HG03159 (cell line): Measurements from ENCODE around the gene RAB10.
A peak's percentile ranks its signal among the peaks of the same experiment; 100 is the strongest.
"Not testable (repeated sequence)": the region's sequence is repeated elsewhere in the genome, so short reads cannot be mapped to it uniquely, and the experiment has no call there.

Experiments
- ATAC-seq: cut with Tn5 transposase; IDR thresholded peaks from one replicate; pipeline ENCODE4 v1.9.1; 2021; ENCODE audit warnings: mild to moderate bottlenecking, moderate library complexity; ENCODE audit not compliant: unreplicated experiment

Gene RAB10

GRCh38 chr2:26033818-26034636, at the start of gene RAB10:
RAB10 (plus strand) TSS chr2:26034084; CDS start chr2:26034609, 525 bp downstream.
- ATAC-seq: peak; percentile 90

- ATAC-seq: no peak
Measured at GRCh38 chr2:25988134-25988533, 45.8 kb upstream of the RAB10 start.

DNA sequence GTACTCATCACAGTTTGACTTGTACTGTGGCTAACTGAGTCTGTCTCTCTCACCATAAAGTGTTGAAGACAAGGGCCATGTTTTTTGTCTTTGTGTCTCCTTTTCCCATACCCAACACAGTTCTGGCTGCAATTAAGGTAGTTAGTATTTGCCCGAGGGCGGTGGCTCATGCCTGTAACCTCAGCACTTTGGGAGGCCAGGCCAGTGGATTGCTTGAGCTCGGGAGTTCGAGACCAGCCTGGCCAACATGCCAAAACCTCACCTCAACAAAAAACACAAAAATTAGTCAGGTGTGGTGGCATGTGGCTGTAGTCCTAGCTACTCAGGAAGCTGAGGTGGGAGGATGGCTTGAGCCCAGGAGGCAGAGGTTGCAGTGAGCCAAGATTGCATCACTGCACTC, 44.7 kb upstream of the RAB10 start:
- no peak for ATAC-seq

DNA sequence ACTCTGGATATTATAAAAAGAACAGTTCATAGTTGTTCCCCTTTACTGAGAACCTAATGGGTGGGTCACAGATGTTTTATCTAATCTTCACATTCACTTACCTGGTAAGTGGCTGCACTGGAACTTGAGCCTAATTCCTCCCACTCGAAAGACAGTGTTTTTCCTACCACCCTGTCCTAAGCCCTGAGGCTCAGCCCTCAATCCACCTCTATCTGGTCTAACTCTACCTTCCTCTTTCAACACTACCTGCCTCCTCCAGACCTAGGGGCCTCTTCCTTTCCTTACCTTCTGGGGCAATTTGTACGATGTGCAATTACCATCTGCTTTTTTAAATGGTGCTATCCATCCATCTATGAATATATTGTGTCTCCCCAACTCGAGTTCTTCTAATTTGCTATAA, 41.9 kb upstream of the RAB10 start:
- no peak for ATAC-seq

- no peak for ATAC-seq
Measured at GRCh38 chr2:25992556-25992955, 41.3 kb upstream of the RAB10 start.

- ATAC-seq: no peak
Measured at GRCh38 chr2:25993049-25993448, 40.8 kb upstream of the RAB10 start.

DNA sequence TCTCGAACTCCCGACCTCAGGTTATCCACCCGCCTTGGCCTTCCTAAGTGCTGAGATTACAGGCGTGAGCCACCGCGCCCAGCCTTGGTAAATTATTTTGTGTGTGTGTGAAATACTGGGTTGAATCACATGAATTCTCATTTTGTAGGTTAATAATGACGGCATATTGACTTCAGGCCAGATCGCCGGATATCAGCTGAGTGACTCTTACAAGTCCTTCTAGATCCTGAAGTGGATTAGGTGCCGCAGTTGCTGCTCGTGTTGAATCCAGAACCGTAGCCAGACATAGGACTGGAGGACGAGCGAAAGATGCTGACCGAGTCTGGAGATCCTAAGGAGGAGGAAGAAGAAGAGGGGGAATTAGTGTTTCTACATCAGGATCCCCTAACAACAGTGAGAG, 39.4 kb upstream of the RAB10 start:
- ATAC-seq: no peak

DNA sequence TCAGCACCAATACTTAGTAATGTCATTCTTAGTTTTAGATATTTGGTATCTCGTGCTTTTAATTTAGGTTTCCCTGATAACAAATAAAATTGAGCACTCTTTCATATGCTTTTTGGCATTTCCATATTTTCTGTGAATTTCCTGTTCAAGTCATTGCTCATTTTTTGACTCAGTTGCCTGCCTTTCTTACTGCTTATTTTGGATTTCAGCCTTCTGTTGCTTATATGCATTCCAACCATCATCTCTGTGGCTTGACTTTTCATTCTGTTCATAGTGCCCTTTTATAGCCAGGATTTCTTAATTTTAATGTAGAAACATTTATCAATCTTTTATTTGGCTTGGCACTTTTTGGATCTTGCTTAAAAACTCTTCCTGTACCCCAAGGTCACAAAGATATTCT, 37.0 kb upstream of the RAB10 start:
- ATAC-seq: no peak

DNA sequence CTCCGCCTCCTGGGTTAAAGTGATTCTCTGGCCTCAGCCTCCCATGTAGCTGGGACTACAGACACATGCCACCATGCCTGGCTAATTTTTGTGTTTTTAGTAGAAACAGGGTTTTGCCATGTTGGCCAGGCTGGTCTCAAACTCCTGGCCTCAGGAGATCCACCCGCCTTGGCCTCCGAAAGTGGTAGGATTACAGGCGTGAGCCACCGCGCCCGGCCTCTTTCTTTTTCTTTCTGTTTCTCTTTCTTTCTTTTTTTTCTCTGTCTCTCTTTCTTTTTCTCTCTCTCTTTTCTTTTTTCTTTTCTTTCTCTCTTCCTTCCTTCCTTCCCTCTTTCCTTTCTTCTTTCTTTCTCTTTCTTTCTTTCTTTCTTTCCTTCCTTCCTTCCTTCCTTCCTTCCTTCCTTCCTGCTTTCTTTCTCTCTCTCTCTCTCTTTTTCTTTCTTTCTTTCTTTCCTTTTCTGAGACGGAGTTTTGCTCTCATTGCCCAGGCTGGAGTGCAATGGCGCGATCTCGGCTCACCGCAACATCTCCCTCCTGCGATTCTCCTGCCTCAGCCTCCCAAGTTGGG, 35.0 kb upstream of the RAB10 start:
- not testable (repeated sequence) for ATAC-seq

GRCh38 chr2:25999406-25999805, 34.5 kb upstream of the RAB10 start:
- not testable (repeated sequence) for ATAC-seq

DNA sequence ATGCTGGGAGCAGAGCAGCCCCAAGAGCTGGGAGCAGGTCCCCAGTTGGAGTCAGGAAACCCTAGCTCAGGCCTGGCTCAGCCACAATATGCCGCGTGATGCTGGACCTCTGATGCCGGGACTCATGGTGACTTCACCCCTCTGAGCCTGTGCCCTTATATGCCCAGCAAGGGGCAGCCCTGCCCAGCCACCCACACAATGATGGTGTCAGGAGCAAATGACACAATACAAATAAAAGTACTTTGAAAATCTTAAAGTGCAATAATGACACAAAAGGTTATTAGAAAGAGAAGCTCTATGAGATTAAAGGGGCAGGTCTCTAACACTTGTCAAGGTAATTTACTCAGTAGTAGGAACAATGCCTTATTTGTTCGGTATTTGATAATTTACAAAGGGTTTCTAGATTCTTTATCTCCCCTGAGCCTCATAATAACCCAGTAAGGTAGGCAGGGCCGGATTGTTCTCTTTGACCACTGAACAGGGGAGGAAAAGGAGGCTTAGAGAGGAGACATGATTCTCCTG, 33.3 kb upstream of the RAB10 start:
- ATAC-seq: no peak

DNA sequence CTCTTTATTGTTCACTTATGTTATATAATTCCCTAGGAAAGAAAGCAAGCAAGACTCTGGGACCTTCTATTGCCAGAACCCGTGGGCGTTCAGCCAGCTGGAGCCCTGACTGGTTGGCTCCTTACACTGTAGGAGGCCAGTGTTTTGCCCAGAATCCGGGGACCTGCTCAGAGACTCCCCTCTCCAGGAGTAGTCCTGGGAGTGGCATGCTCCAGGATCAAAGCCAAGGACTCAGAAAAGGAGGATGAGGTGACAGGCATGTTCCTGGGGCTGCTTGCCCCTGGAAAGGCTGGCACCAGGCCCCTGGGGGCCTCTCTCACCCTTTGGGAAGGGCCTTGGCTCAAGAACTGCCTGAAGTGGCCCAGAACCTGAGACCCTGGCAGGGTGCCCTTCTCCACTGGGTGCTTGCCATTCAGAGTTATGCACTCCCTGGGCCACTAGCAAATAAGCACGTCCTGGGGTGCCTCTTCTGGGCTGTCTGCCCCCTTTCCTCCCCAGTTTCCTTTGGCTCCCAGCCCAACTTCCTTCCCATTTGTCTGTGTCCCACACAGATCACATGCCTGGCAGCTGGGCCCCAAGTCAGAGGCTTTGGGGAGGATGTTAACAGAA, 32.0 kb upstream of the RAB10 start:
- ATAC-seq: no peak

DNA sequence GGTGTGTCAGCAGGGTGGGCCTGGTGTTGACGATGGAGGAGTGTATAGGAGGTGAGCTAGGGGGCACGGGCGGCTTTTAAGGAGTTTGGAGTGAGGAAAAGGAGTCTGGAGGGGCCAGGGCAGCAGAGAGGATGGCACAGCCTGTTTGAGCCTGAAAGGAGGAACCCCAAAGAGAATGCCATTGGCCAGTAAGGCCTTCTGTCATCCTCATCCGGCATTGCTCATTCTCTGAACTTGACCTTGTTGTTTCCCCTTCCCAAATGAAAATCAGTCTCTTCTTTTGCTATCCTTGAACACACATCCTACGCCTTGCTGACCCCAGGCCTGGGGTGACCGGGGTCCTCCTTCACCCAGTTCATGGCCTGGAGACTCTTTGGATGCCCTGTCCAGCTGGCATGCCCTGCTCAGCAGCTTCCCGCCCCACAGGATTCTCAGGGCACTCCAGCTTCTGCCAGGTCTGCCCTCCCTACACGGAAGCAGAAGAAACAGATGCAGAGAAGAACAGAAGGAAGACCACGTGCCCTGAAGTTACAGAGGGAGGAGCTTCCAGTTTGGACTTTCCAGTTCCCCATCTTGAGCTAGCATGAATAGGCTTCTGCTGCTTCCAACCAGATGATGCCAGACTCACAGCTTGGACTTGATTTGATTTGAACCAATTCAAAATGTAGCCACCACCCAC, 31.1 kb upstream of the RAB10 start:
- ATAC-seq: no peak

- ATAC-seq: no peak
Measured at GRCh38 chr2:26008095-26008494, 25.8 kb upstream of the RAB10 start.

DNA sequence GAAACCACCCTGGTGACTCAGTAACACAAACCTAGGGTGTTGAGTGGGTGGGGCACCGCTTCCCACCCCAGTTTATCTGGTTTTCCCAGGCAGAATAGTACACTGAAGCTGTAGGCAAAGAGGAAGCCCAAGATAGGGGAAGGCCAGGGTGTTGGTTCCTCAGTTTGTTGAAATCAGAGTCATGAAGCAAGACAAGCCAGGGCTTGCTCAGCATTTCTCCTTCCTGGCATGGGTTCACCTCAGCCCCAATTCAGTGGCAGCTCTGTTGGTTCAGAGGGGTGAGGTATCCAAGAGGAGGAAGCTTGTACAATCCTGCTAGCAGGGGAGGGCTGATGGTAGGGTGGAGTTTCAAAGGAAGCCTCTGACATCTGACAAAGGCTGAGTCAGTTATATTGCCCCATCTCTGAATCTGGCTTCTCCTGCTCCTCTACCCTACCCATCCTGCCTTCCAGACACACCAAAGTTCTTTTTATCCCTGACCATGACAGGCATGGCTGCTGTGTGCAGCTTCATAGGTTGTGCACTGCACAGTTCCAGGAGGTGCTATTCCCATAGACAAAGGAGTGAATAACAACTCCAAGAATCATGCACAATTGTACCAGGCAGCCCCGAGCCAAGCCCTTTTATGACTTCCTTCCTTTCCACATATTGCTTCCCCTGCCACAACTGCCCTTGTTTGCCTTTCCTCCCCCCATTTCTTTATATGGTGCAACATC, 24.9 kb upstream of the RAB10 start:
- no peak for ATAC-seq

DNA sequence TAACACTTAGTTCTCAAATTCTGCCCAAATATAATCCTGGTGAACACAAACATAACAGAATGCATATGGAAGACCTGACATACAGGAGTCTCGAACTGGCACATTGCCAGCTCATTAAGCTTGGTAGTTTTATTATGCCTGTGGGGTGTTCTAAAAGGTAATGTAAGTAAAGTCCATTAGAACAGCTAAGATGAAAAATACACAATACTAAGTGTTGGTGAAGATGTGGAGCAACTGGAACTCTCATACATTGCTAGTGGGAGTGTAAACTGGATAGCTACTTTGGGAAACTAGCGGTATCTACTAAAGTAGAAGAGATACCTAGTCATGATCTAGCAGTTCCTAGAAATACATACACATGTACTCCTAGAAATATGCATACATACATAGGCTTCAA, 24.3 kb upstream of the RAB10 start:
- ATAC-seq: no peak

- ATAC-seq: no peak
Measured at GRCh38 chr2:26010943-26011342, 22.9 kb upstream of the RAB10 start.

DNA sequence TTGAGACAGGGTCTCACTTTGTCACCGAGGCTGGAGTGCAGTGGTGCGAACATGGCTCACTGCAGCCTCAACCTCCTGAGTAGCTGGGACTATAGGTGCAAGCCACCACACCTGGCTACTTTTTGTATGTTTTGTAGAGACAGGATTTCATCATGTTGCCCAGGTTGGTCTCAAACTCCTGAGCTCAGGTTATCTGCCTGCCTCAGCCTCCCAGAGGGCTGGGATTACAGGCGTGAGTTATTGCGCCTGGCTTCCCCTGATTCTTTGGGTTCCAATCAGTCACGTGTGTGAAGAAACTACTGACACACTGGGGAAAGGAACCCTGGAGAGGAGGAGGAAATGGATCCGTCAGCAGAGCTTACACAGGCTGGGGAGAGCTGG, 22.3 kb upstream of the RAB10 start:
- no peak for ATAC-seq

DNA sequence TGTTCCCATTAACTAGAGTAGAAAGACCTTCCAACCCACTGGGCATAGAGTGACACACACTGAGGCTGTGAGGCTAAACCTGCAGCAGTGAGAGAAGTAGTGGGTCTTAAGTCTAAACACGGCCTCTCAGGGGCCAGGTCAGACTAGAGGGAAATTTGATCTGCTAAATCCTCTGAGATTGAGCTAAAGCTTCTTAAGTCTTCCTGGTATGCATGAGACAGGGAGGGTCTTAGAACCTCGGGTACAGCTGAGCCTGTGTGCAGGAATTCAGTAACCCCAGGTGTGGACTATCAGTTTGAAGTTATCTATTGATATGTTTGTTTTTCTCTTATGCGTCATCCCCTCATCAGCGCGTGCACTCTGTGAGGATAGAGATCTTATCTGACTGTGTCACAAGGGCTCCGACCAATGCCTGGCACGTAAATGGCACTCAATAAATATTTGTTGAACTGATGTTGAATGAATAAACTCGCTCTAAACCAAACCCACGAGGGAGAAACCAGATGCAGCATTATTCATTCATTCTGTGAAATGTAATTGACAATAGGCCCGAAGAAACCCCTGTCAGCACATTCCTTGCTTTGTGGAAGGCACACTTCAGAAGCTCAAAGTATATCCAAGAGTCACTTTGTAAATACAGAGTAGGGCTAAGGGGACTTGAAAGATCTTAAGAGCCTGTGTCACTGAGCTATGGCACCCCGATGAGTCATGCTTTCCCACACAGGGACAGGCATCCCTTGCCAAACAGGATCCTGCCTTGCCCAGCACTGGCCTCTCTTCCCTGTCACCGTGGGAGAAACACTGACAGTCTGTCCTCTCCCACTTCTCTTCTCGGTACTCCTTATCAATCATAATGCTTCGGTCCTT, 21.7 kb upstream of the RAB10 start:
- no peak for ATAC-seq

- no peak for ATAC-seq
Measured at GRCh38 chr2:26013668-26014067, 20.2 kb upstream of the RAB10 start.
